Endothelial cell of umbilical vein (primary cell): ENCODE results near the gene MFGE8. TPM values are rescaled to one million over a fixed set of nuclear protein-coding genes. Genes with fewer than 3 reads are reported as not detected.

Source experiments
- BruUV-seq: library from RNA; stranded (reverse); fragments of 400-500 nt; replicated peaks from 2 replicates; lab custom pipeline; 2021; lab: Mats Ljungman, UMichigan
- CTCF ChIA-PET: fragments of 300-600, 350-600 bp; sonication (Branson Sonifier 250); formaldehyde crosslinking; loops from one replicate; lab custom pipeline; 2021; ENCODE audit warnings: antibody characterized with exemption, inconsistent platforms; lab: Charles Lee
- POLR2A ChIA-PET: fragments of 300-600, 350-600 bp; sonication (Branson Sonifier 250); formaldehyde crosslinking; loops from one replicate; lab custom pipeline; 2021; ENCODE audit warnings: antibody characterized with exemption, inconsistent platforms; lab: Charles Lee
- DNase-seq: peaks from one replicate; pipeline ENCODE4 v3.0.0-alpha.2; 2011; ENCODE audit warnings: low read depth, low spot score
- FAIRE-seq: peaks from 2 replicates; lab custom pipeline; 2011; peaks lifted over from hg19 to GRCh38; lab: Jason Lieb, UNC
- H2AFZ ChIP-seq: 2 replicates; pipeline ENCODE4 v1.6.0; 2012; ENCODE audit warnings: low read depth, low read length, control low read depth, inconsistent platforms
- H3K27ac ChIP-seq: 2 replicates; pipeline ENCODE4 v1.5.1; 2011; ENCODE audit warnings: low read depth, mild to moderate bottlenecking, control low read depth, low read length, moderate library complexity; ENCODE audit not compliant: insufficient read depth
- H3K27me3 ChIP-seq, 2 experiments: 2 replicates each; pipeline versions ENCODE4 v1.6.0 to v1.6.1; 2011; ENCODE audit warnings: low read length in 2 of 2, mixed read lengths in 1 of 2; ENCODE audit not compliant: control insufficient read depth in 2 of 2, insufficient read depth in 2 of 2
- H3K36me3 ChIP-seq, 2 experiments: 2 replicates in 1 of 2; 3 replicates in 1 of 2; pipeline ENCODE4 v1.5.1; 2011; ENCODE audit warnings: low read length in 2 of 2, mild to moderate bottlenecking in 1 of 2, moderate library complexity in 1 of 2; ENCODE audit not compliant: control insufficient read depth in 2 of 2, insufficient read depth in 2 of 2; ENCODE audit errors: extremely low read depth in 1 of 2
- H3K4me1 ChIP-seq: 3 replicates; pipeline ENCODE4 v1.5.1; 2011; ENCODE audit warnings: mild to moderate bottlenecking, low read length; ENCODE audit not compliant: control insufficient read depth, insufficient read depth; ENCODE audit errors: extremely low read depth
- H3K4me2 ChIP-seq: 2 replicates; pipeline ENCODE4 v1.6.1; 2011; ENCODE audit warnings: low read length, control low read depth, mixed read lengths; ENCODE audit not compliant: insufficient read depth
- H3K4me3 ChIP-seq, 3 experiments: fragments of 200-600 bp in 1 of 3; sonication (generic), shearing (Covaris generic) in 1 of 3; replicated peaks in 1 of 3; 2 replicates each; pipeline ENCODE4 v1.5.1; 2011 to 2016; ENCODE audit warnings: control low read depth in 3 of 3, low read length in 3 of 3, mild to moderate bottlenecking in 2 of 3, inconsistent platforms in 1 of 3, low read depth in 1 of 3, moderate library complexity in 1 of 3; ENCODE audit not compliant: insufficient read depth in 1 of 3
- H3K79me2 ChIP-seq: 2 replicates; pipeline ENCODE4 v1.6.0; 2012; ENCODE audit warnings: low read length, inconsistent platforms; ENCODE audit not compliant: control insufficient read depth, insufficient read depth
- H3K9ac ChIP-seq: replicated peaks from 2 replicates; pipeline ENCODE3; 2011; ENCODE audit warnings: low read length, control low read depth; ENCODE audit not compliant: insufficient read depth; ENCODE audit errors: extremely low read depth
- H3K9me1 ChIP-seq: replicated peaks from 3 replicates; pipeline ENCODE4 v1.6.0; 2011; ENCODE audit warnings: mild to moderate bottlenecking, low read length; ENCODE audit not compliant: control insufficient read depth, insufficient read depth; ENCODE audit errors: extremely low read depth
- H3K9me3 ChIP-seq: replicated peaks from 2 replicates; pipeline ENCODE4 v1.5.1; 2012; ENCODE audit warnings: low read length, inconsistent platforms; ENCODE audit not compliant: control insufficient read depth, insufficient read depth
- H4K20me1 ChIP-seq: replicated peaks from 2 replicates; pipeline ENCODE3; 2011; ENCODE audit warnings: mild to moderate bottlenecking, low read length; ENCODE audit not compliant: control insufficient read depth, insufficient read depth; ENCODE audit errors: extremely low read depth
- CTCF ChIP-seq, 2 donors: IDR thresholded peaks; 1 replicate in 1 of 2; 2 replicates in 1 of 2; pipeline ENCODE4 v1.5.1; 2011; ENCODE audit warnings: low read length in 2 of 2, mild to moderate bottlenecking in 2 of 2, moderate library complexity in 2 of 2, control low read depth in 1 of 2, inconsistent platforms in 1 of 2, low read depth in 1 of 2; ENCODE audit not compliant: insufficient read depth in 1 of 2; ENCODE audit errors: extremely low read depth in 1 of 2
- EZH2 ChIP-seq: IDR thresholded peaks from 2 replicates; pipeline ENCODE4 v1.6.1; 2012; ENCODE audit warnings: borderline replicate concordance, low read depth, mild to moderate bottlenecking, moderate library complexity, low read length, inconsistent platforms; ENCODE audit not compliant: severe bottlenecking
- FOS ChIP-seq: IDR thresholded peaks from 2 replicates; pipeline ENCODE4 v1.6.1; 2011; ENCODE audit warnings: mild to moderate bottlenecking, low read length, moderate library complexity, borderline replicate concordance; ENCODE audit not compliant: insufficient read depth
- GATA2 ChIP-seq: IDR thresholded peaks from 2 replicates; pipeline ENCODE4 v1.7.0; 2011; ENCODE audit warnings: low read depth, mild to moderate bottlenecking, moderate library complexity, mixed read lengths, low read length; ENCODE audit not compliant: insufficient read length, insufficient read depth
- JUN ChIP-seq: IDR thresholded peaks from 2 replicates; pipeline ENCODE4 v1.6.1; 2011; ENCODE audit warnings: borderline replicate concordance, low read depth; ENCODE audit not compliant: insufficient read length, insufficient read depth
- MAX ChIP-seq: IDR thresholded peaks from 2 replicates; pipeline ENCODE4 v1.6.1; 2011; ENCODE audit not compliant: insufficient read depth, insufficient read length
- MYC ChIP-seq: IDR thresholded peaks from one replicate; pipeline ENCODE4 v1.6.1; 2011; ENCODE audit warnings: mild to moderate bottlenecking, low read depth, low read length
- POLR2A ChIP-seq: IDR thresholded peaks from 2 replicates; pipeline ENCODE4 v1.6.1; 2012; ENCODE audit warnings: low read depth, mild to moderate bottlenecking, control low read depth, low read length
- POLR2AphosphoS5 ChIP-seq: IDR thresholded peaks from 2 replicates; pipeline ENCODE4 v1.6.1; 2012; ENCODE audit warnings: low read depth, mild to moderate bottlenecking, control low read depth, low read length, moderate library complexity; ENCODE audit not compliant: insufficient read depth
- dilution Hi-C: fragments of 300-500 bp; cut with MboI; formaldehyde crosslinking; loops from one replicate; pipeline ENCODE4 v1.15.0; 2019; ENCODE audit warnings: low sequenced_read_pairs; ENCODE audit not compliant: extremely low pct_ligation_motif_present
- intact Hi-C: fragments of 100-400 bp; cut with micrococcal nuclease; formaldehyde crosslinking; loops from one replicate; pipeline ENCODE4 v1.10.0; 2022
- polyA plus RNA-seq, 4 experiments: library from polyadenylated mRNA; depleted of rRNA in 3 of 4; stranded (reverse) in 3 of 4; unstranded in 1 of 4; fragments of >200 nt; gene quantifications; 2 replicates each; pipeline versions ENCODE4 v1.2.1 to v1.2.3, GENCODE V29; 2011 to 2012; ENCODE audit warnings: missing spikeins in 1 of 4
- total RNA-seq: library from RNA; stranded (reverse); gene quantifications from 2 replicates; pipeline ENCODE4 v1.2.3, GENCODE V29; 2021

MFGE8 gene
- total and polyA plus RNA-seq, 2 donors (not counting 3 experiments of a cell fraction or from before 2014, with no cell fraction given), result 108 to 117 TPM

GRCh38 chr15:88877415-88877814 lies 35.8 kb downstream of the MFGE8 start:
- H3K79me2 ChIP-seq, result no peaks in the 10 kb centered on the region
- no peak overlapping the region for H2AFZ ChIP-seq
- BruUV-seq, result TSS peak; percentile 43
- H3K9me3 ChIP-seq, result no peaks in the 10 kb centered on the region
- H3K9me1 ChIP-seq, result no peaks in the 10 kb centered on the region
- H3K4me2 ChIP-seq, result no peak overlapping the region
- H4K20me1 ChIP-seq, result no peaks in the 10 kb centered on the region
- dilution Hi-C loops, result no loop called here
- no peak for DNase-seq
- H3K27ac ChIP-seq, result no peak overlapping the region
- no peak for FAIRE-seq
- peaks cover 0 to 35% of the 10 kb centered on the region in 2 experiments for H3K36me3 ChIP-seq
- no peak overlapping the region for H3K4me3 ChIP-seq
- intact Hi-C loops, result no loop called here
- ChIA-PET POLR2A (no interaction called here), CTCF (interaction anchor here (2.9 to 5.3 kb wide), 2 partner anchors 12 to 301 kb away, joined by 19 to 29 read pairs; no protein-coding TSS in a partner anchor)
- H3K27me3 ChIP-seq, result no peaks in the 10 kb centered on the region
- TF ChIP-seq POLR2A, result no peak
- no peak for TF ChIP-seq CTCF (IDR thresholded peaks at IDR 0.05; ENCODE audit: extremely low read depth in 1 of 2, insufficient read depth in 1 of 2, low read depth in 1 of 2, low read length in 2 of 2)
- TF ChIP-seq MYC, result no peak
- no peak for TF ChIP-seq GATA2
- no peak for TF ChIP-seq POLR2AphosphoS5
- no peak for TF ChIP-seq MAX
- no peak for TF ChIP-seq EZH2
- no peak for TF ChIP-seq JUN
- no peak for TF ChIP-seq FOS
- H3K4me1 ChIP-seq, result no peaks in the 10 kb centered on the region
- no peak overlapping the region for H3K9ac ChIP-seq
